HTERT RPE-1 (cell line): ENCODE data around the gene MSLN.
"Not testable (repeated sequence)": the region's sequence is repeated elsewhere in the genome, so short reads cannot be mapped to it uniquely, and the experiment has no call there.

Experiments
- in situ Hi-C: fragments of 300-500 bp; cut with MboI; formaldehyde crosslinking; loops from 4 replicates; pipeline ENCODE4 v1.14.3; 2020; ENCODE audit warnings: low sequenced_read_pairs

MSLN gene

DNA sequence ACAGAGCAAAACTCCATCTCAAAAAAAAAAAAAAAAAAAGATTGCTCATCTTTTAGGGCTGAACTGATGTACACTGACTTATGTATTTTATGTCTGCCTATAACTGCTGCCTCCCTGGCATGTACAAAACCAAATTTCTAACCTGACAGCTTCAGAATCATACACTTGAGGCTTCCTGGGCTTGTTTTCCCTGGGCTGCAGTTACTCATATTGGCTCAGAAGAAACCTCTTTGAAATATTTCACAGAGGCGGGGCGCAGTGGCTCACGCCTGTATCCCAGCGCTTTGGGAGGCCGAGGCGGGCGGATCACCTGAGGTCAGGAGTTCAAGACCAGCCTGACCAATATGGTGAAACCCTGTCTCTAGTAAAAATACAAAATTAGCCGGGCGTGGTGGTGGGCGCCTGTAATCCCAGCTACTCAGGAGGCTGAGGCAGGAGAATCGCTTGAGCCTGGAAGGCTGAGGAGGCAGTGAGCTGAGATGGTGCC, 6.4 kb upstream of the MSLN start:
- in situ Hi-C loops: not testable (repeated sequence)

DNA sequence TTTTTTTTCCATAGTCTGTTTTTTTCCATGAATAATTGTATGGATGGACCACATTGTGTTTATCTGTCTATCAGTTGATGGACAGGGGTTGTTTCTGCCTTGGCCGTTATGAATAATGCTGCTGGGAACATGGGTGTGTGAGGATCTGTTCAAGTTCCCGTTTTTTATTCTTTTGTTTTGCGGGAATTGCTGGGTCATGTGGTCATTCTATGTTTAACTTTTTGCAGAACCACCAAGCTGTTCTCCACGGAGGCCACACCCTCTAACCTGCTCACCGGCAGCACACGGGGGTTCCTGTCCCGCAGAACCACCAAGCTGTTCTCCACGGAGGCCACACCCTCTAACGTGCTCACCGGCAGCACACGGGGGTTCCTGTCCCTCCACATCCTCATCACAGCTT, 5.9 kb upstream of the MSLN start:
- in situ Hi-C loops: no loop called here

DNA sequence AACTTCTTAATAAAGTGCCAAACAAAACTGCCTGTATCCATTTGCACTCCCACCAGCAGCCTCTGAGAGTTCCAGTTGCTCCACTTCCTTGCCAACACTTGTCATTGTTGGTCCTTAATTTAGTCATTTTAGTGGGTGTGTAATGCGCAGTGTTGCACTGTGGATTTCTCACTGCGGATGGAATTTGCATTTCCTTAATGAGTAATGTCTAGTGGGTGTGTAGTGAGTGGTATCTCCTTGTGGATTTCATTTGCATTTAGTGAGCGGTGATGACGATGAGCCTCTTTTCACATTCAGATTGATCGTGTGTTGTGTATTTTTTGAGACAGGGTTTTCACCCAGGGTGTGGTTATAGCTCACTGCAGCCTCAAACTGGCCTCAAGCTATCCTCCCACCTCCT, 4.1 kb upstream of the MSLN start:
- in situ Hi-C loops: no loop called here

DNA sequence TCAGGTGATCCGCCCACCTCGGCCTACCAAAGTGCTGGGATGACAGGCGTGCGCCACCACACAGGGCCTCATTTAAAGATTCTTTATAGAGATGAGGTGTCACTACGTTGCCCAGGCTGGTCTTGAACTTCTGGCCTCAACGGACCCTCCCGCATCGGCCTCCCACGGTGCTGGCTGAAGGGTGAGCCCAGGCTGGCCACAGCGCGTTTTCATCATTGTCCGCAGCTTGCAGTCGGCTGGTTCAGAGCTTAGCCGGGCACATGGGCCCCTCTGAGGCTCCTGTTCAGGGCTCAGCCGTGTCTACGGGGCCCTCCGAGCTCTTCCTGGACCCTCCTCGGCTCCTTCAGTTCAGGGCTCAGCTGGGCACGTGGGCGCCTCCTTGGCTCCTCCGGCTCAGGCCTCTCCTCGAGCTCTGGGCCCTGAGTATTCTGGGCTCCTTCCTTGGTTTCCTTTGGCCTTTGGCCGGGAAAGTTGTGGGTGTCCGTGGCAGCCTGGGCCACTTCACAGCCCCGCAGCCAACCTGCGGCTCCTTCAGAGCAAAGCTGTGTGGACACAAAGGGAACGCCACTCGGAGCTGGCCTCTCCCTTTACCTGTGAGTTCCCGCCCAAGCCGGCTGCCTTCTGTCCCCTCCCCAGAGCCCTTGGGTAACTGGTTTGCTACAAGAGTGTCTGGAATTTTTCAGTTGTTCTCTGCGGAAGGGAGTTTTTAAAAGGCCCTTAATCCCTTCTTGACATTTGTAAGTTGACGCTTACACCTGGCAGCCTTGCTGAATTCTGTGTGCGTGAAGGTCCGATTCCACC, 1.2 kb upstream of the MSLN start:
- in situ Hi-C loops: no loop called here

DNA sequence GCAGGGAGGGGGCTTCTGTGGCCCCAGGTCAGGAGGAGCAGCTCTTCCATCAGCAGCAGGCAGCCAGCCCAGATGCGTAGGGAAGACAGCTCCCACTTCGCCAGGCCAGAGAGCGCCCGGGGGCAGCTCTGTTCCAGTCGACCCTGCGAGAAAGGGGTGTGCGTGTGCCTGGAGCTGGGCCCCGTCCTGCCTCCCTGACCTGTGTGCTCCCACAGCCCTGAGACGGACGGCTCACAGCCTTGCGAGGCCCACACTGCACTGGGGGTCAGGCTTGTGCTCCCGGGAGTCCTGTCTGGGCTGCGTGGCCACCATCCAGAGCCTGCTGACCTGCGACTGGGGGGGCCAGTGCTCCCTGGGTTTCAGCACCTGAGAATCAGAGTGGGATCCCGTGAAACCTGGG, 469 bp upstream of the MSLN start:
- in situ Hi-C loops: no loop called here

DNA sequence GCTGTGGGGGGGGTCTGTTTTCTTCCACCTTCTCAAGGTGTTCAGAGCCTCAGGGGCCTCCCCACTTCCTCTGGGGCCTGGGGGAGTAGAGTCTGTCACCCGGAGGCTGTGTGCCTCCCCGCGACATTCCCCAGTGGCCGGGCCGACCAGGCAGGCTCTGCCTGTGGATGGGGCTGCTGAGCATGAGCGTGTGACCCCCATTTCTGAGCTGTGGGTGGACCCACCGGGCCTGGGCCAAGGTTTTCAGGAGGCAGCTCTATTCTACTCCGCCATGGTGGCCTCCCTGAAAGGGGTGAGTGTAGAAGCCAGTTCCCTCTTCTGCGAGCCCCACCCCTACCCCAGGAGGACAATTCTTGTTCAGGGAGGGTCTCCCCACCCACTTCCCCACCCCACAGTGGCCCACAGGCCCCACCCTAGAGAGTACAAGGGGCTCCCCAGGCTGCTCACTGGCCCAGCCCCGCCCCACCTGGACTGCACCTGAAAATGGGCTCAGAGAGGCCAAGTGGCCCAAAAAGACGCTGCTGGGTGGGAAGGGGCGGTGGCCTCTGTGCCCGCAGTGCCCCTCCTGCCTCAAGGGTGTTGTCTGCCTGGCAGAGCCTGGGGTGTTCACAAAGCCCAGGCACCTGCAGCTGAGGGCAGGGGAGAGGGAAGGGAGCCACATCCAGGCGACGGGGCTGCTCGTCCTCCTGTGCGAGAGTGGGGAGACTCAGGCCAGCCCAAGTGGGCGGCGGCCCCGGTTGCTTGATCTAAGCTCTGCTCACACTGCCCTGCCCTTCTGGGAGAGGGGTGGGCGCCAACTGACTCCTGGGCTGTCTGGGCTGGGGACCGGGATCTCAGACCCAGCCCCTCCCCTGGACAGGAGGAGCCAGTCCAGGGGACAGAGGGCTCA, 1.3 kb downstream of the MSLN start:
- in situ Hi-C loops: no loop called here

DNA sequence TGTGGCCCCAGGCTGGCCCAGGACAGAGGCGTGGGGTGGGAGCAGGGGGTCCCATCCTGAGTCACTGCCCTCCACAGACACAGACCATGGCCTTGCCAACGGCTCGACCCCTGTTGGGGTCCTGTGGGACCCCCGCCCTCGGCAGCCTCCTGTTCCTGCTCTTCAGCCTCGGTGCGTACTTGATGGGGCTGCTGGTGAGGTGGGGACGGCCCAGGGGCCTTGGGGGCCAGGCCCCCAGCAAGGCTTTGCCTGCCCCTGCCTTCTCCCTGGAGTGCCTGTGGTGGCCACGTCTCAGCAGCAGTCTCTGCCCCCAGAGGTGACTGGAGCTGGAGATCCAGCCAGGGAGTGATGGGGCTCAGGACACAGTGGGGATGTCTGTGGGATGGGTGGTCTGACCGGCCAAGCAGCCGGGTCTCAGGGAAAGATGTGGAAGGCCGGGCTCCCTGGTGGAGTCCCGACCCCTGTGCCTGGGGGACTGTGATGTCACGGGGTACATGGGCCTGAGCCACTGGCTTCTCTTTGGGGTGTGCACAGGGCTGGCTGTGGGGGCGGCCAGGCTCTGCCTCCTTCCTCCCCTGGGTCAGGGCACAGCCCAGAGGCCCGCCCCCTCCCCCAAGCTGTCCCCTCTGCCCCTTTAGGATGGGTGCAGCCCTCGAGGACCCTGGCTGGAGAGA, 2.2 kb downstream of the MSLN start:
- in situ Hi-C loops: no loop called here

DNA sequence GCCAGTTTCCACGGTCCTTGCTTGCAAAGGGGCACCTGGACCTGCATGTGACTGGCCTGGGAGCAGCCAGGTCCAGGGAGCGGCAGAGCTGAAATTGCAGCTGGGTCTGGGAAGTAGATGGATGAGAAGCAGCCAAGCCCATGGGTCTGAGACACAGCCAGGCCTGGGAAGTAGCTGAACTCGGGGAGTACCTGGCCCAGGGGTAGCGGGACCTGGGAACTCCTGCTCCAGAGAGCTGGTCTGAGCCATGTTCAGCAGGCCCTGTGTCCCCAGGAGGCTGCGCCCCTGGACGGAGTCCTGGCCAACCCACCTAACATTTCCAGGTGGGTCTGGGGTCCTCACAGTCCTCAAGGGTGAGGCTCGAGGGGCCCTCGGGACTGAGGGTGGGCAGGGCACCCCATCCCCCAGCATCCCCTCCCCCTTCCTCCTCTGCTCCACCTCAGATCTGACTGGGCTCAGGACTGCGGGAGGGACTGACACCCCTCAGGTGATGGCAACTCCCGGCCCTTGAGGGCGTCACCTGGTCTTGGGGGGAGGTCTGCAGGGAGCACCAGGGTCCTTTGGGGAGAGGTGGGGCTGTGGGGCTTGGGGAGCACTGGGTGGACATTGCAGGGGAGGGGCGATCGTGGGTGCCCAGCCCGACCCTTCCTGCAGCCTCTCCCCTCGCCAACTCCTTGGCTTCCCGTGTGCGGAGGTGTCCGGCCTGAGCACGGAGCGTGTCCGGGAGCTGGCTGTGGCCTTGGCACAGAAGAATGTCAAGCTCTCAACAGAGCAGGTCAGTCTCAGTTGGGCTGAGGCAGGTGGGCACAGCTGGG, 3.0 kb downstream of the MSLN start:
- in situ Hi-C loops: no loop called here

DNA sequence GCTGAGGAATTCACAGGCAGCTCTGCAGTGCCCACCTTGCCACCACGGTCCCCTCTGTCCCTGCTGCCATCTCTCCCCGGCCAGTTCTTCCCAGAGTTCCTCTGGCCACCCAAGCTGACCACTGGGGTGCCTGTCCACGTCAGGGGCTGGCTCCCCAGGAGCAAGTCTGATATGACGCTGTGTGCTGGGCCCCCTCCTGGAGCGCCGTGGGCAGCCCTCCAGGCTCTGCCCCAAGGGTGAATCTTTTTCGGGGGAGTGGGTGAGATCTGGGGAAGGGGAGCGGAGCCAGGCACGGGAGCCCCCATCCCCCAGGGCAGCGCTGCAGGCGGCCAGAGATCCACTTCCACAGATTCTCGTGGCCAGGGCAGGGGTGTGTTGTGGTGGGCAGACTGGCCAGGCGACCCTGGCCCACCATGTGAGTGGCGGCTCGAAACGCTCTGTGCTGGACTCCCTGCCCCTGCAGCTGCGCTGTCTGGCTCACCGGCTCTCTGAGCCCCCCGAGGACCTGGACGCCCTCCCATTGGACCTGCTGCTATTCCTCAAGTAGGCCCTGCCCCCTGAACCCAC, 3.7 kb downstream of the MSLN start:
- in situ Hi-C loops: no loop called here

DNA sequence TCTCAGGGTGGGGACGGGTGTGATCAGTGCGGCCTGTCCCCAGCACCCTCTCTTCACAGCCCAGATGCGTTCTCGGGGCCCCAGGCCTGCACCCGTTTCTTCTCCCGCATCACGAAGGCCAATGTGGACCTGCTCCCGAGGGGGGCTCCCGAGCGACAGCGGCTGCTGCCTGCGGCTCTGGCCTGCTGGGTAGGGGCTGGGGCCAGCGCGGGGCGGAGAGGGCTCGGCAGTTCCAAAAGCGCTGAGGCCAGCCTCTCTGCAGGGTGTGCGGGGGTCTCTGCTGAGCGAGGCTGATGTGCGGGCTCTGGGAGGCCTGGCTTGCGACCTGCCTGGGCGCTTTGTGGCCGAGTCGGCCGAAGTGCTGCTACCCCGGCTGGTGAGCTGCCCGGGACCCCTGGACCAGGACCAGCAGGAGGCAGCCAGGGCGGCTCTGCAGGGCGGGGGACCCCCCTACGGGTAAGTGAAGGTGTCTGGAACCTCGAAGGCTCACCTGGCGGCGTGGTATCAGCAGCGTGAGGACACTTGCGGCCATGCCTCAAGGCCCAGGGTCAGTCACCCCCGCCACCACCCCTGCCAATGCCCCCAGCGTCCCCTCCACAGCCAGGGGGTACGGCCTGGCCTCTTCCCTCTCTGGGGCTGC, 4.4 kb downstream of the MSLN start:
- in situ Hi-C loops: no loop called here

DNA sequence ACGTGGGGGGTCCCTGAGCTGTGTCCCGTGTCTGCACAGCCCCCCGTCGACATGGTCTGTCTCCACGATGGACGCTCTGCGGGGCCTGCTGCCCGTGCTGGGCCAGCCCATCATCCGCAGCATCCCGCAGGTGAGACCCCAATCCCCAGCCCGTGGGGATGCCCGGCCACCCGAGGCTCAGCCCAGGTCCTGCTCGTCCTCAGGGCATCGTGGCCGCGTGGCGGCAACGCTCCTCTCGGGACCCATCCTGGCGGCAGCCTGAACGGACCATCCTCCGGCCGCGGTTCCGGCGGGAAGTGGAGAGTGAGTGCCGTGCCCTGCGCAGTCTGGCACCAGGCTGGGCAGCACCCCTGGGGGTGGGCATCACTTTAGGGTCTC, 4.9 kb downstream of the MSLN start:
- in situ Hi-C loops: no loop called here

DNA sequence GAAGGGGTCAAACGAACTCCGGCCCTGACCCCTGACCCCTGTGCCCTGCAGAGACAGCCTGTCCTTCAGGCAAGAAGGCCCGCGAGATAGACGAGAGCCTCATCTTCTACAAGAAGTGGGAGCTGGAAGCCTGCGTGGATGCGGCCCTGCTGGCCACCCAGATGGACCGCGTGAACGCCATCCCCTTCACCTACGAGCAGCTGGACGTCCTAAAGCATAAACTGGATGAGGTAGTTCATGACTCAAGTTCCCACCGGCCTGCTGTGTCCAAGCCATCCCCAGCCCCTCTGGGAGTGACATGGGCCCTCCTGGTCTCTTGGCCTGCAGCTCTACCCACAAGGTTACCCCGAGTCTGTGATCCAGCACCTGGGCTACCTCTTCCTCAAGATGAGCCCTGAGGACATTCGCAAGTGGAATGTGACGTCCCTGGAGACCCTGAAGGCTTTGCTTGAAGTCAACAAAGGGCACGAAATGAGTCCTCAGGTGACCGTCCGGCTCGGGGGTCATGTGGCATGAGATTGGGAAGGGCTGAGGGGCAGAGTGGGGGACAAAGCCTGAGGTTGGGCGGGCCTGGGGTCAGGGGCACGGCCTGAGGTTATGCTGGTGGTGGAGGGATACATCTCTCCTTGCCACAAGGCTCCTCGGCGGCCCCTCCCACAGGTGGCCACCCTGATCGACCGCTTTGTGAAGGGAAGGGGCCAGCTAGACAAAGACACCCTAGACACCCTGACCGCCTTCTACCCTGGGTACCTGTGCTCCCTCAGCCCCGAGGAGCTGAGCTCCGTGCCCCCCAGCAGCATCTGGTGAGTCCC, 5.7 kb downstream of the MSLN start:
- in situ Hi-C loops: no loop called here

DNA sequence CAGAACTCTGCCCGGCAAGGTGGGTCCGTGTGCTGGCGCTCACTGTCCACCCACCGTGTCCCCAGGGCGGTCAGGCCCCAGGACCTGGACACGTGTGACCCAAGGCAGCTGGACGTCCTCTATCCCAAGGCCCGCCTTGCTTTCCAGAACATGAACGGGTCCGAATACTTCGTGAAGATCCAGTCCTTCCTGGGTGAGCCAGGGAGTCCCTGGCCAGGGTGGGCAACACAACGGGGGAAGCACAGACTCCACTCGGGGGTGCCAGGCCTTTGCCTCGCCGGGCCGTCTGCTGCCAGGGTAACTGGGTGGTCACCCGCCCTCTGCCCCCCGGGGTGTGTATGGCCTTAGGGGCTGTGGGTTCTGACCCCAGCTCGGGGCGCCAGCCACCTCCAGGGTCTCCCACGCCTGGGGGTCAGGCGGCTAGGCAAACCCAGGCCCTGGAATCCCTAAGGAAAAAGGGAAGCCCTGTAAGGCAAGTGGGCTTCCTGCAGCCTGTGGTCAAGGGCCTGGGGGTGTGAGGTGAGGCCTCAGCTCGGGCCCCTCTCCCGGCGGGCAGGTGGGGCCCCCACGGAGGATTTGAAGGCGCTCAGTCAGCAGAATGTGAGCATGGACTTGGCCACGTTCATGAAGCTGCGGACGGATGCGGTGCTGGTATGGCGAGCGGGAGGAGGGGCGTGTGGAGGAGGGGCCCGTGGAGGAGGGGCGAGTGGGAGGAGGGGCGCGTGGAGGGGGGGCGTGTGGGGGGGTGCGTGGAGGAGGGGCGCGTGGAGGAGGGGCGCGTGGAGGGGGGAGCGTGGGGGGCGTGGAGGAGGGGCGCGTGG, 6.5 kb downstream of the MSLN start:
- in situ Hi-C loops: no loop called here

DNA sequence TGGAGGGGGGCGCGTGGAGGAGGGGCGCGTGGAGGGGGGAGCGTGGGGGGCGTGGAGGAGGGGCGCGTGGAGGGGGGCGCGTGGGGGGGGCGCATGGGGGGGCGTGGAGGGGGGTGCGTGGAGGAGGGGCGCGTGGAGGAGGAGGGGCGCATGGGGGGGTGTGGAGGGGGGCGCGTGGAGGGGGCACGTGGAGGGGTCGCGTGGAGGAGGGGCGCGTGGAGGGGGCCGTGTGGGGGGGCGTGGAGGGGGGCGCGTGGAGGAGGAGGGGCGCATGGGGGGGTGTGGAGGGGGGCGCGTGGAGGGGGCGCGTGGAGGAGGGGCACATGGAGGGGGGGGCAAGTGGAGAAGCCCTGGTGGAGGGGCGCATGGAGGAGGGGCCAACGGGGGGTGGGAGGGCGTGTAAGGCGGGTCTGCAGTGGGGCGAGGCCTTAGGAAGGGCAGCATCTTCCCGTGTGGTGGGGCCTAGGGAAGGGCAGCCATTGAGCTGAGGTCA, 7.3 kb downstream of the MSLN start:
- in situ Hi-C loops: no loop called here

DNA sequence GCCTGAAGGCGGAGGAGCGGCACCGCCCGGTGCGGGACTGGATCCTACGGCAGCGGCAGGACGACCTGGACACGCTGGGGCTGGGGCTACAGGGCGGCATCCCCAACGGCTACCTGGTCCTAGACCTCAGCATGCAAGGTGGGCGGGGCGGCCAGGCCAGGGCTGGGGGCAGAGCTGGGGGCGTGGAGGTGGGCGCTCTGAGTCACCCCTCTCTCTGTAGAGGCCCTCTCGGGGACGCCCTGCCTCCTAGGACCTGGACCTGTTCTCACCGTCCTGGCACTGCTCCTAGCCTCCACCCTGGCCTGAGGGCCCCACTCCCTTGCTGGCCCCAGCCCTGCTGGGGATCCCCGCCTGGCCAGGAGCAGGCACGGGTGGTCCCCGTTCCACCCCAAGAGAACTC, 7.9 kb downstream of the MSLN start:
- in situ Hi-C loops: no loop called here

DNA sequence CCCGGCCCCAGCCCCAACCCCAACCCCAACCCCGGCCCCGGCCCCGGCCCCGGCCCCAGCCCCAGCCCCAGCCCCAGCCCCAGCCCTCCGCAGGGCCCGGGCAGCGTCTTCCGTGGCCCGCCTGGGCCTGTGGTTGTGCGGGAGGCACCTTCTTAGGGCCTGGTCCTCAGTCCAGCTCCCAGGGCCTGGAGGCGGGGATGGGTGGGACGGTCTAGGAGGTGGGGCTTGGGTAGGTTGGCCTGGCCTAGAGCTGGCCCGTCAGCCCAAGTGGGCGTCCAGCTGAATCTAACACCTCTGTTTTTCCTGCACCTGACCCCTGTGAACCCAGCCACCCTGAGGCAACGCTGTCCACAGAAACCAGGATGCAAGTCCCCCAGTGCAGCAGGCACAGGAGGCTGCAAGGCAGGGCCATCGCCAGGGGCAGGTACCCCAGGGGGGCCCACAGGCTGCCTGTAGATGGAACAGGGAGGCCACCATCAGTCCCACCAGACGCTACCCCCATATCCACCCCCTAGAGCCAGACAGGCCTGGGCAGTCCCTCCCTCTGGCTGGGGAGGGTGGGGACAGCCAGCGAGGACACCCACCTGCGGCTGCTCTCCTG, 8.8 kb downstream of the MSLN start:
- in situ Hi-C loops: no loop called here

DNA sequence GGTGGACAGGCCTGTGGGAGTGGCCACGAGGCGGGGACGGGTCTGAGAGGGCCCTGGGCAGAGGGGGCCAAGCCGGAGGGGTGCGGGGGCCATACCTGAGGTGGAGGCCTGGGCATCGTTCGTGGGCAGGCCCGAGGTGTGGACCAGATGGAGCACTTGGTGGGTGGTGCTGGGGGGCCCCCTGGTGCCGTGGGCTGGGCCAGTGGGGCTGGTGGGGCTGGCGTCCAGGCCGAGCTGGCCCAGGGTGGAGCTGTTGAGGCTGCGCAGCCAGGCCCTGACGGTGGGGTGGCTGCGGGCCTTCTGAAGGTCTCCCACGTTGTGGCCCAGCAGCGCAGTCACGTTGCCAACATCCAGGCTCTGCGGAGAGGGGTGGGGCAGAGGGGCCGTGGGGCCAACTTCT, 9.4 kb downstream of the MSLN start:
- in situ Hi-C loops: no loop called here

DNA sequence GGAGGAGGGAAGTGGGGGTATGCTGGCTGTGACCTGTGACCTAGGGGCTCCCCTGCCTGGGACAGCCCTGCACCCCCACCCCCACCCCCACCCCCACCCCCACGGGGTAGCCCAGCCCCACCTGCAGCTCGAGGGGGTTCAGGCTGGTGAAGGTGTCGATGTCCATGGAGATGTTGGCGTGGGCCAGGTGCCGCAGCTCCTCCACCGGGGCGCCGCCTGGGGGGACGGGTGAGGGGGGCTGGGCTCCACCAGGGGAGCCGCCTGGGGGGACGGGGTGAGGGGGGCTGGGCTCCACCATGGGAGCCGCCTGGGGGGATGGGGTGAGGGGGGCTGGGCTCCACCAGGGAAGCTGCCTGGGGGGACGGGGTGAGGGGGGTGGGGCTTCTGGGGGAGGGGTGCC, 9.9 kb downstream of the MSLN start:
- in situ Hi-C loops: no loop called here
